ENCODE measurements around the gene MAPKAPK5.
"Not testable (repeated sequence)": the region's sequence is repeated elsewhere in the genome, so short reads cannot be mapped to it uniquely, and the experiment has no call there.

- TF ChIP-seq CTCF (IDR thresholded peaks at IDR 0.05 in 2 of 3, conservative IDR thresholded peaks at IDR 0.05 in 1 of 3; ENCODE audit: control insufficient read depth in 2 of 3, extremely low read depth in 1 of 3, insufficient read depth in 1 of 3, low read depth in 3 of 3, low read length in 3 of 3); RAD21 (IDR thresholded peaks at IDR 0.05; ENCODE audit: insufficient read depth, low read depth, low read length); IKZF2 (IDR thresholded peaks at IDR 0.05); CBFB (IDR thresholded peaks at IDR 0.05; ENCODE audit: low read depth): not testable (repeated sequence)
- TF ChIP-seq, protein P1, sequence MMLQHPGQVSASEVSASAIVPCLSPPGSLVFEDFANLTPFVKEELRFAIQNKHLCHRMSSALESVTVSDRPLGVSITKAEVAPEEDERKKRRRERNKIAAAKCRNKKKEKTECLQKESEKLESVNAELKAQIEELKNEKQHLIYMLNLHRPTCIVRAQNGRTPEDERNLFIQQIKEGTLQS (IDR thresholded peaks at IDR 0.05; ENCODE audit: borderline replicate concordance, extremely low read depth, low read depth, low read length), result not testable (repeated sequence)
These were observed 25.1 kb upstream of the MAPKAPK5 start for GRCh38 chr12:111816898-111817297.
